Measurements from ENCODE around the gene OR2T10. TPM values are rescaled to one million over a fixed set of nuclear protein-coding genes. Genes with fewer than 3 reads are reported as not detected.

OR2T10 gene
- total RNA-seq, 2 experiments from 2014 or later = not detected

Other genes with a start within 250 kb of the OR2T10 start
- not detected for gene OR14C36, start 248.9 kb downstream of the OR2T10 start, total RNA-seq
- not detected for gene OR2T4, start 236.0 kb downstream of the OR2T10 start, total RNA-seq
- gene OR2T6, start 222.0 kb downstream of the OR2T10 start, total RNA-seq = not detected
- gene OR2T1, start 194.7 kb downstream of the OR2T10 start, total RNA-seq = not detected
- not detected for gene OR2T2, start 152.1 kb downstream of the OR2T10 start, total RNA-seq
- gene OR2T3, start 124.3 kb downstream of the OR2T10 start, total RNA-seq = not detected
- not detected for gene OR2T5, start 109.1 kb downstream of the OR2T10 start, total RNA-seq
- gene OR2G6, start 89.6 kb downstream of the OR2T10 start, total RNA-seq = not detected
- not detected for gene OR2T29, start 34.9 kb downstream of the OR2T10 start, total RNA-seq
- gene OR2T34, start 22.9 kb downstream of the OR2T10 start, total RNA-seq = not detected
- not detected for gene OR2T11, start 37.4 kb upstream of the OR2T10 start, total RNA-seq
- not detected for gene OR2T35, start 47.6 kb upstream of the OR2T10 start, total RNA-seq
- gene OR2T27, start 57.8 kb upstream of the OR2T10 start, total RNA-seq = not detected
- gene OR14I1, start 105.1 kb upstream of the OR2T10 start, total RNA-seq = not detected
- not detected for gene LYPD8, start 158.1 kb upstream of the OR2T10 start, total RNA-seq
- 10 to 100 TPM; 28.9 to 31.4 TPM for gene SH3BP5L, start 228.2 kb upstream of the OR2T10 start, total RNA-seq
- 10 to 100 TPM; 48.4 to 54.5 TPM for gene ZNF672, start 240.5 kb upstream of the OR2T10 start, total RNA-seq

All from activated CD8-positive, alpha-beta T cell treated with anti-CD3 and anti-CD28 coated beads, Interleukin-2, amount 10 ng/mL, durations not matched to agents 7 days and 5 days (primary cell).